IMR-90 (cell line): ENCODE results near the gene CMTM8.

ENCODE experiments used
- BHLHE40 ChIP-seq: fragments of 150-350 bp; IDR thresholded peaks from 2 replicates; pipeline ENCODE4 v1.6.1; 2016; ENCODE audit warnings: mild to moderate bottlenecking, low read depth, low read length
- POLR2A ChIP-seq: IDR thresholded peaks from 2 replicates; pipeline ENCODE4 v1.6.1; 2012; ENCODE audit warnings: mild to moderate bottlenecking, low read depth, low read length

DNA sequence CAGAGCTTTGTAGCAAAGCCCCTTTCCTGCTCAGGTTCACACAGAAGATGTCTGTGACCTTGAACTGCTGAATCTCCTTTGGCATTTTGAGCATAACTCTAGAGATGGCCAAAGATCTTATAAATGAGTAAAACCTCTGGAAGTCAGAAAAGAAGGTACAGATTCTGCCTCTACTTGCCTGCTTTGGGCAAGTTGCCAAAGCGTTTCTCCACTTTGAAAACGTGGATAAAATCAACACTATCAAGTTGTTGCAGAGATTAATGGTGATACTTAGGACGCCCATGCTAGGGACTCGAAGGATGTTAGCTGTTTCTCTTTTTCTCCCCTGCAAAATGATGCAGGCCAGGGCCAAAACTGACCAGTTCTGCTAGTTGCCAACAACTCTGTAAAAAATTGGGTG lies 85.1 kb downstream of the CMTM8 start:
- TF ChIP-seq POLR2A (no peak), BHLHE40 (no peak)
